Measurements from ENCODE around the gene DPM2.

Gene DPM2

GRCh38 chr9:127953768-127954505 is 16.3 kb upstream of the DPM2 start:
- CTCF ChIA-PET, result interaction anchor here (0.5 to 5.2 kb wide), 3 partner anchors 11 to 81 kb away, joined by 3 to 38 read pairs (median 12); no protein-coding TSS in a partner anchor
- TF ChIP-seq, protein P1, sequence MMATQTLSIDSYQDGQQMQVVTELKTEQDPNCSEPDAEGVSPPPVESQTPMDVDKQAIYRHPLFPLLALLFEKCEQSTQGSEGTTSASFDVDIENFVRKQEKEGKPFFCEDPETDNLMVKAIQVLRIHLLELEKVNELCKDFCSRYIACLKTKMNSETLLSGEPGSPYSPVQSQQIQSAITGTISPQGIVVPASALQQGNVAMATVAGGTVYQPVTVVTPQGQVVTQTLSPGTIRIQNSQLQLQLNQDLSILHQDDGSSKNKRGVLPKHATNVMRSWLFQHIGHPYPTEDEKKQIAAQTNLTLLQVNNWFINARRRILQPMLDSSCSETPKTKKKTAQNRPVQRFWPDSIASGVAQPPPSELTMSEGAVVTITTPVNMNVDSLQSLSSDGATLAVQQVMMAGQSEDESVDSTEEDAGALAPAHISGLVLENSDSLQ (IDR thresholded peaks at IDR 0.05), result no peak
- no peak for TF ChIP-seq ZNF384 (IDR thresholded peaks at IDR 0.05)
- no peak for TF ChIP-seq CTBP1 (IDR thresholded peaks at IDR 0.05; ENCODE audit: borderline replicate concordance)
- TF ChIP-seq FOXM1 (IDR thresholded peaks at IDR 0.05; ENCODE audit: borderline replicate concordance), result no peak
- TF ChIP-seq NFRKB (IDR thresholded peaks at IDR 0.05), result no peak
- TF ChIP-seq LEF1 (IDR thresholded peaks at IDR 0.05; ENCODE audit: borderline replicate concordance), result no peak
- no peak for TF ChIP-seq SP1 (IDR thresholded peaks at IDR 0.05)
- TF ChIP-seq L3MBTL2 (conservative IDR thresholded peaks at IDR 0.05), result no peak
- no peak for TF ChIP-seq HDGF (IDR thresholded peaks at IDR 0.05; ENCODE audit: borderline replicate concordance)
- no peak for TF ChIP-seq FOXA1 (IDR thresholded peaks at IDR 0.05)
- no peak for TF ChIP-seq FOXK2 (IDR thresholded peaks at IDR 0.05)
- no peak for TF ChIP-seq TARDBP (IDR thresholded peaks at IDR 0.05)
- TF ChIP-seq BHLHE40 (IDR thresholded peaks at IDR 0.05; ENCODE audit: borderline replicate concordance), result no peak
- TF ChIP-seq ELF4 (IDR thresholded peaks at IDR 0.05), result no peak
- no peak for TF ChIP-seq ARNT (IDR thresholded peaks at IDR 0.05)
- no peak for TF ChIP-seq SUZ12 (IDR thresholded peaks at IDR 0.05)
- POLR2A ChIA-PET, result interaction anchor here (1.7 kb wide), 1 partner anchor 11 kb away, joined by 5 read pairs; no protein-coding TSS in a partner anchor
- no peak for DNase-seq (ENCODE audit: extremely low spot score)

- ChIA-PET CTCF (interaction anchor here (5.2 kb wide), 1 partner anchor 10 kb away, joined by 38 read pairs; no protein-coding TSS in a partner anchor), POLR2A (no interaction called here)
- no peak for DNase-seq (ENCODE audit: extremely low spot score)
- no peak for TF ChIP-seq FOXK2 (IDR thresholded peaks at IDR 0.05)
- TF ChIP-seq BHLHE40 (IDR thresholded peaks at IDR 0.05; ENCODE audit: borderline replicate concordance), result no peak
- no peak for TF ChIP-seq TARDBP (IDR thresholded peaks at IDR 0.05)
- no peak for TF ChIP-seq SUZ12 (IDR thresholded peaks at IDR 0.05)
- TF ChIP-seq HDGF (IDR thresholded peaks at IDR 0.05; ENCODE audit: borderline replicate concordance), result no peak
- TF ChIP-seq, protein P1 (IDR thresholded peaks at IDR 0.05), result no peak
- TF ChIP-seq FOXM1 (IDR thresholded peaks at IDR 0.05; ENCODE audit: borderline replicate concordance), result no peak
- TF ChIP-seq ZNF384 (IDR thresholded peaks at IDR 0.05), result no peak
- TF ChIP-seq CTBP1 (IDR thresholded peaks at IDR 0.05; ENCODE audit: borderline replicate concordance), result no peak
- TF ChIP-seq ELF4 (IDR thresholded peaks at IDR 0.05), result no peak
- TF ChIP-seq ARNT (IDR thresholded peaks at IDR 0.05), result no peak
Measured at GRCh38 chr9:127953154-127953553, 15.5 kb upstream of the DPM2 start.

- POLR2A ChIA-PET, result no interaction called here
- CTCF ChIA-PET, result no interaction called here
- TF ChIP-seq NFRKB (IDR thresholded peaks at IDR 0.05) (no peak), FOXA1 (IDR thresholded peaks at IDR 0.05) (no peak), ELF4 (IDR thresholded peaks at IDR 0.05) (no peak), TARDBP (IDR thresholded peaks at IDR 0.05) (no peak), ZNF384 (IDR thresholded peaks at IDR 0.05) (no peak)
- DNase-seq (ENCODE audit: extremely low spot score), result no peak
Measured at GRCh38 chr9:127950513-127951289, 13.0 kb upstream of the DPM2 start.

- POLR2A ChIA-PET, result no interaction called here
- no peak for DNase-seq (ENCODE audit: extremely low spot score)
- CTCF ChIA-PET, result no interaction called here
- TF ChIP-seq LEF1 (IDR thresholded peaks at IDR 0.05; ENCODE audit: borderline replicate concordance), result no peak
- no peak for TF ChIP-seq SP1 (IDR thresholded peaks at IDR 0.05)
- no peak for TF ChIP-seq FOXK2 (IDR thresholded peaks at IDR 0.05)
- no peak for TF ChIP-seq ELF4 (IDR thresholded peaks at IDR 0.05)
- TF ChIP-seq HDGF (IDR thresholded peaks at IDR 0.05; ENCODE audit: borderline replicate concordance), result no peak
- no peak for TF ChIP-seq FOXA1 (IDR thresholded peaks at IDR 0.05)
- TF ChIP-seq, protein P1 (IDR thresholded peaks at IDR 0.05), result no peak
- TF ChIP-seq BHLHE40 (IDR thresholded peaks at IDR 0.05; ENCODE audit: borderline replicate concordance), result no peak
- no peak for TF ChIP-seq L3MBTL2 (conservative IDR thresholded peaks at IDR 0.05)
- TF ChIP-seq TARDBP (IDR thresholded peaks at IDR 0.05), result no peak
Measured at GRCh38 chr9:127949827-127950512, 12.3 kb upstream of the DPM2 start.

GRCh38 chr9:127947841-127948710 is 10.4 kb upstream of the DPM2 start:
- ChIA-PET POLR2A (interaction anchor here (1.1 kb wide), 1 partner anchor 33 kb away, joined by 6 read pairs; the partner anchor contains the start of gene EEIG1), CTCF (no interaction called here)
- DNase-seq (ENCODE audit: extremely low spot score), result no peak
- TF ChIP-seq CTBP1 (IDR thresholded peaks at IDR 0.05; ENCODE audit: borderline replicate concordance), result no peak
- TF ChIP-seq LEF1 (IDR thresholded peaks at IDR 0.05; ENCODE audit: borderline replicate concordance), result no peak
- TF ChIP-seq HDGF (IDR thresholded peaks at IDR 0.05; ENCODE audit: borderline replicate concordance), result no peak
- TF ChIP-seq SP1 (IDR thresholded peaks at IDR 0.05), result no peak
- TF ChIP-seq FOXM1 (IDR thresholded peaks at IDR 0.05; ENCODE audit: borderline replicate concordance), result no peak
- no peak for TF ChIP-seq FOXK2 (IDR thresholded peaks at IDR 0.05)
- no peak for TF ChIP-seq NFRKB (IDR thresholded peaks at IDR 0.05)
- no peak for TF ChIP-seq BHLHE40 (IDR thresholded peaks at IDR 0.05; ENCODE audit: borderline replicate concordance)

Data from HEK293T (cell line).